Activated T-cell treated with anti-CD3 and anti-CD28 coated beads, Interleukin-2, amount 50 U/mL, for 24 hours (primary cell): ENCODE data around the gene KCNMA1.

Experiments
- DNase-seq: peaks from one replicate; pipeline ENCODE4 v3.0.0-alpha.2; 2020
- H3K27ac Mint-ChIP-seq: 2 replicates; pipeline ENCODE4 v1.8.0; 2020; ENCODE audit warnings: mild to moderate bottlenecking, mixed read lengths
- H3K27me3 Mint-ChIP-seq: 2 replicates; pipeline ENCODE4 v1.8.0; 2020; ENCODE audit warnings: mixed read lengths
- H3K36me3 Mint-ChIP-seq: 2 replicates; pipeline ENCODE4 v1.8.0; 2020; ENCODE audit warnings: low read depth, mixed read lengths
- H3K4me1 Mint-ChIP-seq: 2 replicates; pipeline ENCODE4 v1.8.0; 2020; ENCODE audit warnings: low read depth, mixed read lengths
- H3K4me3 Mint-ChIP-seq: 2 replicates; pipeline ENCODE4 v1.8.0; 2020; ENCODE audit warnings: mild to moderate bottlenecking, moderate library complexity, mixed read lengths
- H3K9me3 Mint-ChIP-seq: 2 replicates; pipeline ENCODE4 v1.8.0; 2020; ENCODE audit warnings: mixed read lengths

Gene KCNMA1

GRCh38 chr10:77074104-77074624 is 563.4 kb downstream of the KCNMA1 start:
- H3K9me3 Mint-ChIP-seq: no peaks in the 10 kb centered on the region
- H3K4me1 Mint-ChIP-seq: no peaks in the 10 kb centered on the region
- no peaks in the 10 kb centered on the region for H3K36me3 Mint-ChIP-seq
- H3K27me3 Mint-ChIP-seq: no peaks in the 10 kb centered on the region
- no peak overlapping the region for H3K4me3 Mint-ChIP-seq
- no peak for DNase-seq
- H3K27ac Mint-ChIP-seq: no peak overlapping the region

- Mint-ChIP-seq H3K4me1 (no peaks in the 10 kb centered on the region), H3K27me3 (no peaks in the 10 kb centered on the region), H3K9me3 (no peaks in the 10 kb centered on the region), H3K36me3 (no peaks in the 10 kb centered on the region), H3K4me3 (no peak overlapping the region), H3K27ac (no peak overlapping the region)
- DNase-seq: no peak
Measured at GRCh38 chr10:77073663-77073960, 564.0 kb downstream of the KCNMA1 start.

- Mint-ChIP-seq H3K27me3 (no peaks in the 10 kb centered on the region), H3K4me1 (no peaks in the 10 kb centered on the region), H3K4me3 (no peak overlapping the region), H3K36me3 (no peaks in the 10 kb centered on the region), H3K27ac (no peak overlapping the region), H3K9me3 (no peaks in the 10 kb centered on the region)
- no peak for DNase-seq
Measured at GRCh38 chr10:77072836-77073662, 564.6 kb downstream of the KCNMA1 start.

GRCh38 chr10:77072361-77072835 is 565.2 kb downstream of the KCNMA1 start:
- Mint-ChIP-seq H3K36me3 (no peaks in the 10 kb centered on the region), H3K27ac (no peak overlapping the region), H3K27me3 (peaks cover under 1% of the 10 kb centered on the region), H3K9me3 (no peaks in the 10 kb centered on the region), H3K4me1 (no peaks in the 10 kb centered on the region), H3K4me3 (no peak overlapping the region)
- no peak for DNase-seq

DNA sequence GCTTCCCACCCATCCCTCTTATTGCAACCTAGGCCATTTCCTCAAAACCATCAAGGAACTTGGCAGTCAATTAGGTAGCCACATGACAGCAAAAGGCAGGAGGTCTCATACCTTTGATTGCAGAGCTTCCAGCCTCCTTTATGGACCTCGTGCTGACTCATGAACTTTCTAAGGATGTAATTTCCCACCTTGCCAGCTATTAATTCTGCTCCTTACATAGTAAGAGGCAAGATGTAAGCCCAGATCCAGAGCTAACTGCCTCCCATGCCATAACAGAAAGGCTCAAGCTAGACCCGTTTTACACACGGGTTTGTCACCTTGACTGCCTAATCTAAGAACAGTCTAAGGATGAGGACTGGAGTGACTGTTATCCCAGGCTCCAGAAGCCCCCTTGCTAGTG is 565.7 kb downstream of the KCNMA1 start:
- H3K27me3 Mint-ChIP-seq: peaks cover 3% of the 10 kb centered on the region
- no peak overlapping the region for H3K27ac Mint-ChIP-seq
- no peak for DNase-seq
- no peaks in the 10 kb centered on the region for H3K9me3 Mint-ChIP-seq
- H3K4me1 Mint-ChIP-seq: no peaks in the 10 kb centered on the region
- no peaks in the 10 kb centered on the region for H3K36me3 Mint-ChIP-seq
- H3K4me3 Mint-ChIP-seq: no peak overlapping the region

- Mint-ChIP-seq H3K27ac (no peak overlapping the region), H3K4me1 (no peaks in the 10 kb centered on the region), H3K9me3 (no peaks in the 10 kb centered on the region), H3K4me3 (no peak overlapping the region), H3K27me3 (peaks cover 3% of the 10 kb centered on the region), H3K36me3 (no peaks in the 10 kb centered on the region)
- no peak for DNase-seq
Measured at GRCh38 chr10:77071001-77071511, 566.6 kb downstream of the KCNMA1 start.

- Mint-ChIP-seq H3K4me1 (no peaks in the 10 kb centered on the region), H3K36me3 (no peaks in the 10 kb centered on the region), H3K4me3 (no peak overlapping the region), H3K27me3 (peaks cover 3% of the 10 kb centered on the region), H3K27ac (no peak overlapping the region), H3K9me3 (no peaks in the 10 kb centered on the region)
- DNase-seq: no peak
Measured at GRCh38 chr10:77070346-77070745, 567.3 kb downstream of the KCNMA1 start.

- H3K4me3 Mint-ChIP-seq: no peak overlapping the region
- DNase-seq: no peak
Measured at GRCh38 chr10:77068969-77069368, 568.6 kb downstream of the KCNMA1 start.

GRCh38 chr10:77068272-77068671 is 569.3 kb downstream of the KCNMA1 start:
- no peak overlapping the region for H3K4me3 Mint-ChIP-seq
- no peak overlapping the region for H3K27ac Mint-ChIP-seq
- no peaks in the 10 kb centered on the region for H3K9me3 Mint-ChIP-seq
- H3K27me3 Mint-ChIP-seq: peaks cover 3% of the 10 kb centered on the region
- no peaks in the 10 kb centered on the region for H3K36me3 Mint-ChIP-seq
- H3K4me1 Mint-ChIP-seq: no peaks in the 10 kb centered on the region
- DNase-seq: no peak

More at GRCh38 chr10:77068969-77069368, 568.6 kb downstream of the KCNMA1 start:
- no peaks in the 10 kb centered on the region for H3K4me1 Mint-ChIP-seq
- no peaks in the 10 kb centered on the region for H3K36me3 Mint-ChIP-seq
- no peak overlapping the region for H3K27ac Mint-ChIP-seq
- no peaks in the 10 kb centered on the region for H3K9me3 Mint-ChIP-seq
- peaks cover 3% of the 10 kb centered on the region for H3K27me3 Mint-ChIP-seq

- no peaks in the 10 kb centered on the region for H3K36me3 Mint-ChIP-seq
- H3K4me3 Mint-ChIP-seq: no peak overlapping the region
- H3K27ac Mint-ChIP-seq: no peak overlapping the region
- DNase-seq: no peak
- no peaks in the 10 kb centered on the region for H3K4me1 Mint-ChIP-seq
- peaks cover 2% of the 10 kb centered on the region for H3K27me3 Mint-ChIP-seq
- H3K9me3 Mint-ChIP-seq: peaks cover 4% of the 10 kb centered on the region
Measured at GRCh38 chr10:77062381-77062780, 575.2 kb downstream of the KCNMA1 start.

- Mint-ChIP-seq H3K4me1 (no peaks in the 10 kb centered on the region), H3K36me3 (no peaks in the 10 kb centered on the region), H3K27me3 (no peaks in the 10 kb centered on the region), H3K4me3 (no peak overlapping the region), H3K27ac (no peak overlapping the region), H3K9me3 (peaks cover 4% of the 10 kb centered on the region)
- DNase-seq: no peak
Measured at GRCh38 chr10:77060913-77061312, 576.7 kb downstream of the KCNMA1 start.

- peaks cover 4% of the 10 kb centered on the region for H3K9me3 Mint-ChIP-seq
- DNase-seq: no peak
- H3K27me3 Mint-ChIP-seq: peaks cover 9% of the 10 kb centered on the region
- no peak overlapping the region for H3K4me3 Mint-ChIP-seq
- H3K4me1 Mint-ChIP-seq: no peaks in the 10 kb centered on the region
- no peak overlapping the region for H3K27ac Mint-ChIP-seq
- no peaks in the 10 kb centered on the region for H3K36me3 Mint-ChIP-seq
Measured at GRCh38 chr10:77056650-77057049, 581.0 kb downstream of the KCNMA1 start.

- DNase-seq: no peak
- H3K36me3 Mint-ChIP-seq: no peaks in the 10 kb centered on the region
- H3K27ac Mint-ChIP-seq: no peak overlapping the region
- no peaks in the 10 kb centered on the region for H3K9me3 Mint-ChIP-seq
- peaks cover 3% of the 10 kb centered on the region for H3K4me1 Mint-ChIP-seq
- no peak overlapping the region for H3K4me3 Mint-ChIP-seq
- H3K27me3 Mint-ChIP-seq: peaks cover 11% of the 10 kb centered on the region
Measured at GRCh38 chr10:77052593-77052992, 585.0 kb downstream of the KCNMA1 start.

- no peaks in the 10 kb centered on the region for H3K9me3 Mint-ChIP-seq
- peaks cover 11% of the 10 kb centered on the region for H3K27me3 Mint-ChIP-seq
- H3K36me3 Mint-ChIP-seq: no peaks in the 10 kb centered on the region
- no peak for DNase-seq
- no peak overlapping the region for H3K27ac Mint-ChIP-seq
- no peak overlapping the region for H3K4me3 Mint-ChIP-seq
- peaks cover 3% of the 10 kb centered on the region for H3K4me1 Mint-ChIP-seq
Measured at GRCh38 chr10:77051837-77052236, 585.8 kb downstream of the KCNMA1 start.

GRCh38 chr10:77049896-77050295 is 587.7 kb downstream of the KCNMA1 start:
- Mint-ChIP-seq H3K4me1 (peaks cover 3% of the 10 kb centered on the region), H3K9me3 (no peaks in the 10 kb centered on the region), H3K4me3 (no peak overlapping the region), H3K27ac (no peak overlapping the region), H3K36me3 (no peaks in the 10 kb centered on the region), H3K27me3 (peaks cover 14% of the 10 kb centered on the region)
- DNase-seq: no peak
